HEK293 (cell line): ENCODE results near the gene ZBTB48.

ENCODE experiments used
- PRDM1 ChIP-seq: fragments of 450-650 bp; formaldehyde crosslinking; IDR thresholded peaks from 2 replicates; pipeline ENCODE4; 2016; ENCODE audit warnings: missing biosample characterization, missing genetic modification characterization
- ZNF274 ChIP-seq, 2 experiments: fragments of 200-500 bp in 1 of 2; fragments of 450-650 bp in 1 of 2; sonication (Bioruptor generic) in 1 of 2; formaldehyde crosslinking in 1 of 2; IDR thresholded peaks; 2 replicates each; pipeline versions ENCODE4 v1.5.1 to v1.6.1; 2014 to 2016; ENCODE audit warnings: borderline replicate concordance in 1 of 2, inconsistent platforms in 1 of 2, low read length in 1 of 2, missing biosample characterization in 1 of 2, missing genetic modification characterization in 1 of 2
- ZNF302 ChIP-seq: fragments of 450-650 bp; formaldehyde crosslinking; IDR thresholded peaks from 2 replicates; pipeline ENCODE4 v1.5.1; 2016; ENCODE audit warnings: missing biosample characterization, missing genetic modification characterization, low read depth
- ZNF324 ChIP-seq: fragments of 450-650 bp; formaldehyde crosslinking; IDR thresholded peaks from 2 replicates; pipeline ENCODE4 v1.5.1; 2016; ENCODE audit warnings: missing biosample characterization, missing genetic modification characterization
- ZNF416 ChIP-seq: fragments of 450-650 bp; formaldehyde crosslinking; IDR thresholded peaks from 2 replicates; pipeline ENCODE4 v1.5.1; 2016; ENCODE audit warnings: missing biosample characterization, missing genetic modification characterization
- ZNF530 ChIP-seq: fragments of 450-650 bp; formaldehyde crosslinking; IDR thresholded peaks from 2 replicates; pipeline ENCODE4 v1.5.1; 2016; ENCODE audit warnings: low read depth, missing biosample characterization, missing genetic modification characterization
- ZNF558 ChIP-seq: fragments of 450-650 bp; formaldehyde crosslinking; IDR thresholded peaks from 2 replicates; pipeline ENCODE4 v1.5.1; 2016; ENCODE audit warnings: missing biosample characterization, missing genetic modification characterization
- ZNF660 ChIP-seq: fragments of 450-650 bp; IDR thresholded peaks from 2 replicates; pipeline ENCODE4 v1.5.1; 2018; ENCODE audit warnings: missing biosample characterization, mild to moderate bottlenecking, missing genetic modification characterization
- ZNF792 ChIP-seq: fragments of 450-650 bp; formaldehyde crosslinking; IDR thresholded peaks from 2 replicates; pipeline ENCODE4 v1.5.1; 2016; ENCODE audit warnings: missing biosample characterization, missing genetic modification characterization
- TF ChIP-seq, protein P1 (sequence below): fragments of 450-650 bp; formaldehyde crosslinking; IDR thresholded peaks from 2 replicates; pipeline ENCODE4 v1.5.1; 2016; ENCODE audit warnings: missing biosample characterization, missing genetic modification characterization
- TF ChIP-seq, protein P2 (sequence below): fragments of 450-650 bp; formaldehyde crosslinking; IDR thresholded peaks from 2 replicates; pipeline ENCODE4 v1.5.1; 2016; ENCODE audit warnings: missing biosample characterization, missing genetic modification characterization
- TF ChIP-seq, protein P3 (sequence below): fragments of 450-650 bp; formaldehyde crosslinking; IDR thresholded peaks from 2 replicates; pipeline ENCODE4 v1.5.1; 2016; ENCODE audit warnings: missing biosample characterization, missing genetic modification characterization
- TF ChIP-seq, protein P4 (sequence below): sonication (generic); formaldehyde crosslinking; IDR thresholded peaks from 2 replicates; pipeline ENCODE4 v1.8.1; 2022; ENCODE audit warnings: mild to moderate bottlenecking, moderate library complexity, missing genetic modification reagents
- TF ChIP-seq, protein P5 (sequence below): IDR thresholded peaks from 2 replicates; pipeline ENCODE4 v1.6.1; 2011; ENCODE audit warnings: mild to moderate bottlenecking, low read depth, low read length, borderline replicate concordance

DNA sequence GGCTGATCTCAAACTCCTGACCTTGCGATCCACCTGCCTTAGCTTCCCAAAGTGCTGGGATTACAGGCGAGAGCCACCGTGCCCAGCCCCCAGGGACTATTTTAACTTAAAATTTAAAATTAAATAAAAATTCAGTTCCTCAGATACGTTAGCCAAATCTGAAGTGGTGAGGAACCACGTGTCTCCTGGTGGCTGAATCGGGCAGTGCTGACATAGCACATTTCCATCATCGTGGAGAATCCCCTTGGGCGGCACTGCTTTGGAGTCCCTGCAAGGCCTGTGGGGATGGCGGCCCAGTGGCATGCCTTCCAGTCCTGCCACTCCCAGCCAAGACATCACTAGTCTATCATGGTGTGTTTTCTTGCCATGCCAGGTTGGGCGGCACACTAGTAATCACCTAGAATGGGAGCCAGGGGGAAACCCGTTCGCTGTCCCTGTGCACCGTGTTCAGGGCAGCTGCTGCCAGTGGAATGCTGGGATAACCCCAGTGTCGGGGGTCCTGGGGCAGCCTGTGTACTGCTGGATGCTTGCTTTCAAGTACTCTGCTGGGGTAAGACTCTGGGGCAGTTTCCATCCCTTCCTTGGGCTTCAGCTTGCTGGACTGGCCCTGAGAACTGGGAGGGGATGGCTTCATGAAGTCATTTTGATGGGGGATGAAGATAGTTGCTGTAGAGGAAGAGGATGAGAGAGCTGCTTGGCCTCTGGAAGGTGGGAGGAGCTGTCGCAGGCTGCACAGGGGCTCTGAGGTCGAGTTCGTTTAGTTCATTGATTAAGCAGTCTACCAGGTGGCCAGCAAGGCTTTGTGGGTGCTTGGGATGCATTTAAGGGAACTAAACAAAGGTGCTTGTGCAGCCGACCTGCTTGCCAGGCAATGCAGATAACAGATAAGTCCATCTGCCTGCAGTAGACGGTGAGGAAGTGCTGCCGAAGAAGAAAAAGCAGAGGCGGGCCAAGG is 4.6 kb downstream of the ZBTB48 start:
- TF ChIP-seq, protein P1, sequence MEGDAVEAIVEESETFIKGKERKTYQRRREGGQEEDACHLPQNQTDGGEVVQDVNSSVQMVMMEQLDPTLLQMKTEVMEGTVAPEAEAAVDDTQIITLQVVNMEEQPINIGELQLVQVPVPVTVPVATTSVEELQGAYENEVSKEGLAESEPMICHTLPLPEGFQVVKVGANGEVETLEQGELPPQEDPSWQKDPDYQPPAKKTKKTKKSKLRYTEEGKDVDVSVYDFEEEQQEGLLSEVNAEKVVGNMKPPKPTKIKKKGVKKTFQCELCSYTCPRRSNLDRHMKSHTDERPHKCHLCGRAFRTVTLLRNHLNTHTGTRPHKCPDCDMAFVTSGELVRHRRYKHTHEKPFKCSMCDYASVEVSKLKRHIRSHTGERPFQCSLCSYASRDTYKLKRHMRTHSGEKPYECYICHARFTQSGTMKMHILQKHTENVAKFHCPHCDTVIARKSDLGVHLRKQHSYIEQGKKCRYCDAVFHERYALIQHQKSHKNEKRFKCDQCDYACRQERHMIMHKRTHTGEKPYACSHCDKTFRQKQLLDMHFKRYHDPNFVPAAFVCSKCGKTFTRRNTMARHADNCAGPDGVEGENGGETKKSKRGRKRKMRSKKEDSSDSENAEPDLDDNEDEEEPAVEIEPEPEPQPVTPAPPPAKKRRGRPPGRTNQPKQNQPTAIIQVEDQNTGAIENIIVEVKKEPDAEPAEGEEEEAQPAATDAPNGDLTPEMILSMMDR (tag by site-specific recombination) = no peak
- TF ChIP-seq ZNF274 (IDR thresholded peaks at IDR 0.05; ENCODE audit: low read length) (no peak), ZNF274 (tag by site-specific recombination; IDR thresholded peaks at IDR 0.05; ENCODE audit: borderline replicate concordance) (no peak), PRDM1 (no peak), ZNF792 (tag by site-specific recombination) (no peak), ZNF660 (tag by site-specific recombination) (no peak), ZNF302 (tag by site-specific recombination) (no peak), ZNF416 (no peak), ZNF324 (tag by site-specific recombination) (no peak), ZNF558 (tag by site-specific recombination) (no peak), ZNF530 (tag by site-specific recombination) (no peak)
- TF ChIP-seq, protein P2, sequence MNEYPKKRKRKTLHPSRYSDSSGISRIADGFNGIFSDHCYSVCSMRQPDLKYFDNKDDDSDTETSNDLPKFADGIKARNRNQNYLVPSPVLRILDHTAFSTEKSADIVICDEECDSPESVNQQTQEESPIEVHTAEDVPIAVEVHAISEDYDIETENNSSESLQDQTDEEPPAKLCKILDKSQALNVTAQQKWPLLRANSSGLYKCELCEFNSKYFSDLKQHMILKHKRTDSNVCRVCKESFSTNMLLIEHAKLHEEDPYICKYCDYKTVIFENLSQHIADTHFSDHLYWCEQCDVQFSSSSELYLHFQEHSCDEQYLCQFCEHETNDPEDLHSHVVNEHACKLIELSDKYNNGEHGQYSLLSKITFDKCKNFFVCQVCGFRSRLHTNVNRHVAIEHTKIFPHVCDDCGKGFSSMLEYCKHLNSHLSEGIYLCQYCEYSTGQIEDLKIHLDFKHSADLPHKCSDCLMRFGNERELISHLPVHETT (tag by site-specific recombination) = no peak
- TF ChIP-seq, protein P3, sequence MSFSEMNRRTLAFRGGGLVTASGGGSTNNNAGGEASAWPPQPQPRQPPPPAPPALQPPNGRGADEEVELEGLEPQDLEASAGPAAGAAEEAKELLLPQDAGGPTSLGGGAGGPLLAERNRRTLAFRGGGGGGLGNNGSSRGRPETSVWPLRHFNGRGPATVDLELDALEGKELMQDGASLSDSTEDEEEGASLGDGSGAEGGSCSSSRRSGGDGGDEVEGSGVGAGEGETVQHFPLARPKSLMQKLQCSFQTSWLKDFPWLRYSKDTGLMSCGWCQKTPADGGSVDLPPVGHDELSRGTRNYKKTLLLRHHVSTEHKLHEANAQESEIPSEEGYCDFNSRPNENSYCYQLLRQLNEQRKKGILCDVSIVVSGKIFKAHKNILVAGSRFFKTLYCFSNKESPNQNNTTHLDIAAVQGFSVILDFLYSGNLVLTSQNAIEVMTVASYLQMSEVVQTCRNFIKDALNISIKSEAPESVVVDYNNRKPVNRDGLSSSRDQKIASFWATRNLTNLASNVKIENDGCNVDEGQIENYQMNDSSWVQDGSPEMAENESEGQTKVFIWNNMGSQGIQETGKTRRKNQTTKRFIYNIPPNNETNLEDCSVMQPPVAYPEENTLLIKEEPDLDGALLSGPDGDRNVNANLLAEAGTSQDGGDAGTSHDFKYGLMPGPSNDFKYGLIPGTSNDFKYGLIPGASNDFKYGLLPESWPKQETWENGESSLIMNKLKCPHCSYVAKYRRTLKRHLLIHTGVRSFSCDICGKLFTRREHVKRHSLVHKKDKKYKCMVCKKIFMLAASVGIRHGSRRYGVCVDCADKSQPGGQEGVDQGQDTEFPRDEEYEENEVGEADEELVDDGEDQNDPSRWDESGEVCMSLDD (tag by site-specific recombination) = no peak
- TF ChIP-seq, protein P4, sequence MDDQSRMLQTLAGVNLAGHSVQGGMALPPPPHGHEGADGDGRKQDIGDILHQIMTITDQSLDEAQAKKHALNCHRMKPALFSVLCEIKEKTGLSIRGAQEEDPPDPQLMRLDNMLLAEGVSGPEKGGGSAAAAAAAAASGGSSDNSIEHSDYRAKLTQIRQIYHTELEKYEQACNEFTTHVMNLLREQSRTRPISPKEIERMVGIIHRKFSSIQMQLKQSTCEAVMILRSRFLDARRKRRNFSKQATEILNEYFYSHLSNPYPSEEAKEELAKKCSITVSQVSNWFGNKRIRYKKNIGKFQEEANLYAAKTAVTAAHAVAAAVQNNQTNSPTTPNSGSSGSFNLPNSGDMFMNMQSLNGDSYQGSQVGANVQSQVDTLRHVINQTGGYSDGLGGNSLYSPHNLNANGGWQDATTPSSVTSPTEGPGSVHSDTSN (CRISPR knock-in tag) = no peak
- TF ChIP-seq, protein P5, sequence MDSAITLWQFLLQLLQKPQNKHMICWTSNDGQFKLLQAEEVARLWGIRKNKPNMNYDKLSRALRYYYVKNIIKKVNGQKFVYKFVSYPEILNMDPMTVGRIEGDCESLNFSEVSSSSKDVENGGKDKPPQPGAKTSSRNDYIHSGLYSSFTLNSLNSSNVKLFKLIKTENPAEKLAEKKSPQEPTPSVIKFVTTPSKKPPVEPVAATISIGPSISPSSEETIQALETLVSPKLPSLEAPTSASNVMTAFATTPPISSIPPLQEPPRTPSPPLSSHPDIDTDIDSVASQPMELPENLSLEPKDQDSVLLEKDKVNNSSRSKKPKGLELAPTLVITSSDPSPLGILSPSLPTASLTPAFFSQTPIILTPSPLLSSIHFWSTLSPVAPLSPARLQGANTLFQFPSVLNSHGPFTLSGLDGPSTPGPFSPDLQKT = no peak
